ENCODE results near the gene KCNA5. TPM values are rescaled to one million over a fixed set of nuclear protein-coding genes. Genes with fewer than 3 reads are reported as not detected.

KCNA5 gene
- total RNA-seq, 1 donor: not detected

DNA sequence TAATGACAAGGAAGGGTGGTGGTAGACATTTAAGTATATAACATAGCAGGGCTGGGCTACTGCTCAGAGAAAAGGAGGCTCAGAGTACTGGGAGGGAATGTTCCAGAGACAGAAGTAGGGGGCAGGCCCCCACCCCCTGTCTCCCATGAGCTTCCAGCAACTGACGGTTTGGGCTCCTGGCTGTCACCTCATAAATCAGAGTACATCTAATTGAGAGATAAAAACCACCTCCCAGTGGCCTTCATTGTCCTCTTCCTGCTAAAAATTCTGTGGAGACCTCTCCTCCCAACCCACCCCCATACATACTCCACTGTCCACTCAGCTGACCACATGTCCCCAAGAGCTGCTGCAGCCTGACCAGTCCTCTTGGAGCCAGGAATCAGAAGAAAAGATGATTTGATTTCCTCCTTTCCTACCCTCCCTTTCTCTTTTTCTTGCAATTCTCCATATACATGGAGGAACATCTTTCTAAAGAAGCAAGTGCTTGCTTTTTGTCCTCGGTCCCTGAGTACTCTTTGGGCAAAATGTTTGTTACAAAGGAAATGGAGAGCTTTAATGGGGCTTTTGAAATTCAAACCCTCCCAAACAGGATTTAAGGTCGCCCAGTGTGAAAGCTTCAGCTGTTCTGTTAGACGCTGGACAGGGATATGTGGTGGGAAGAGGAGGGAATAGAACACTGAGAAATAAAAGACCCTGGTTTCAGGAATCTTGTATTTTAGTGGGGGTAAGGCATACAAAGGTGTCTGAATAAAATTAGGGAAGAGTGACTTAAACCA is 16.4 kb upstream of the KCNA5 start:
- TF ChIP-seq, protein P1, sequence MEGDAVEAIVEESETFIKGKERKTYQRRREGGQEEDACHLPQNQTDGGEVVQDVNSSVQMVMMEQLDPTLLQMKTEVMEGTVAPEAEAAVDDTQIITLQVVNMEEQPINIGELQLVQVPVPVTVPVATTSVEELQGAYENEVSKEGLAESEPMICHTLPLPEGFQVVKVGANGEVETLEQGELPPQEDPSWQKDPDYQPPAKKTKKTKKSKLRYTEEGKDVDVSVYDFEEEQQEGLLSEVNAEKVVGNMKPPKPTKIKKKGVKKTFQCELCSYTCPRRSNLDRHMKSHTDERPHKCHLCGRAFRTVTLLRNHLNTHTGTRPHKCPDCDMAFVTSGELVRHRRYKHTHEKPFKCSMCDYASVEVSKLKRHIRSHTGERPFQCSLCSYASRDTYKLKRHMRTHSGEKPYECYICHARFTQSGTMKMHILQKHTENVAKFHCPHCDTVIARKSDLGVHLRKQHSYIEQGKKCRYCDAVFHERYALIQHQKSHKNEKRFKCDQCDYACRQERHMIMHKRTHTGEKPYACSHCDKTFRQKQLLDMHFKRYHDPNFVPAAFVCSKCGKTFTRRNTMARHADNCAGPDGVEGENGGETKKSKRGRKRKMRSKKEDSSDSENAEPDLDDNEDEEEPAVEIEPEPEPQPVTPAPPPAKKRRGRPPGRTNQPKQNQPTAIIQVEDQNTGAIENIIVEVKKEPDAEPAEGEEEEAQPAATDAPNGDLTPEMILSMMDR (IDR thresholded peaks at IDR 0.05; ENCODE audit: extremely low read depth, low read depth, low read length): no peak
- Histone ChIP-seq H3K4me2 (ENCODE audit: insufficient read depth, low read length) (no peak overlapping the region), H3K27ac (ENCODE audit: low read depth, low read length) (no peak overlapping the region), H3K9me3 (ENCODE audit: low read depth, low read length) (no peaks in the 10 kb centered on the region), H2AFZ (ENCODE audit: low read length) (no peak overlapping the region), H3K36me3 (ENCODE audit: insufficient read depth, low read length) (no peaks in the 10 kb centered on the region), H3K4me3 (ENCODE audit: insufficient read depth, low read length) (no peak overlapping the region), H4K20me1 (ENCODE audit: insufficient read depth, low read length) (no peaks in the 10 kb centered on the region), H3K4me1 (ENCODE audit: insufficient read depth, low read length) (no peaks in the 10 kb centered on the region), H3K27me3 (ENCODE audit: insufficient read depth, low read length) (no peaks in the 10 kb centered on the region), H3K79me2 (ENCODE audit: insufficient read depth, low read length) (no peaks in the 10 kb centered on the region)
- DNase-seq (ENCODE audit: insufficient read length, low spot score, missing footprints): no peak

DNA sequence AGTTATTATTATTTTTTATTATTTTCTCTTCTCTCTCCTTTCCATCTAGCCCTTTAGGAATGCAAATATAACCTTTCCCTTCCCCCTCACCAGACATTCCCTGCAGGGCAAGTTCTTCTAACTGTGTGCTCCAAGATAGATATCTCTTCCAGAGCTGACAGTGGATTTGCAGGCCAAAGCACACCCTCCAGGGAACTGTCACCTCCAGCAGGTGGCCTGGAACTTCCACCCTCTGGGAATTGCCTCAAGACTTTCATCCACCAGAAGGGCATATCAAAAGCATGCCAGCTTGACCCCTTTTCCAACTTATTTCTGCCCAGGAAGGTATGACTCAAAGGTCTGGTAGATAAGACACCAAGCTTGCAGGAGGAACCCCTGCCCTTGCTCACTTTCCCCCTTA is 13.6 kb upstream of the KCNA5 start:
- no peaks in the 10 kb centered on the region for H3K27me3 ChIP-seq (ENCODE audit: insufficient read depth, low read length)
- TF ChIP-seq, protein P1 (IDR thresholded peaks at IDR 0.05; ENCODE audit: extremely low read depth, low read depth, low read length): no peak
- H4K20me1 ChIP-seq (ENCODE audit: insufficient read depth, low read length): no peaks in the 10 kb centered on the region
- no peaks in the 10 kb centered on the region for H3K9me3 ChIP-seq (ENCODE audit: low read depth, low read length)
- no peak for DNase-seq (ENCODE audit: insufficient read length, low spot score, missing footprints)
- H2AFZ ChIP-seq (ENCODE audit: low read length): no peak overlapping the region
- no peak overlapping the region for H3K27ac ChIP-seq (ENCODE audit: low read depth, low read length)
- no peak overlapping the region for H3K4me2 ChIP-seq (ENCODE audit: insufficient read depth, low read length)
- no peaks in the 10 kb centered on the region for H3K36me3 ChIP-seq (ENCODE audit: insufficient read depth, low read length)
- H3K4me1 ChIP-seq (ENCODE audit: insufficient read depth, low read length): no peaks in the 10 kb centered on the region
- no peaks in the 10 kb centered on the region for H3K79me2 ChIP-seq (ENCODE audit: insufficient read depth, low read length)
- no peak overlapping the region for H3K4me3 ChIP-seq (ENCODE audit: insufficient read depth, low read length)

DNA sequence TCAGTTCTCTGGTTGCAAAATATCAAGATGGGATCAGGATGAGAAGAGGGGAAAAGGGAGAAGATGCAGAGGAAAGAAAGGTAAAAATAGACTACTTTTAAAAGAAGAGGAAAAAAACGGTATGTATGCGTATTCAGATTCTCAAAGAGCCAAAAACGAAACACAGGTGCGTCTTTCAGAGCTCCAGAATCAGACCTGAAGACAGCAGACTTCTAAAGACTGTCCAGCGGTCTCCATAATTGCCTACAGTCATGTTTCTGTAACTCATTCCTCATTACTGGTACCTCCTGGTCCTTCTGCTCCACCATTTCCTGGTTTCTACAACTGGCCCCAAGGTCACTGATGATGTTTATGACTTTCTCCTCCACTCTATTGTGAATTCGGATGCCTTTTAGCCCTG is 12.4 kb upstream of the KCNA5 start:
- H4K20me1 ChIP-seq (ENCODE audit: insufficient read depth, low read length): no peaks in the 10 kb centered on the region
- H3K27me3 ChIP-seq (ENCODE audit: insufficient read depth, low read length): no peaks in the 10 kb centered on the region
- no peak for DNase-seq (ENCODE audit: insufficient read length, low spot score, missing footprints)
- H2AFZ ChIP-seq (ENCODE audit: low read length): no peak overlapping the region
- no peaks in the 10 kb centered on the region for H3K36me3 ChIP-seq (ENCODE audit: insufficient read depth, low read length)
- H3K9me3 ChIP-seq (ENCODE audit: low read depth, low read length): no peaks in the 10 kb centered on the region
- TF ChIP-seq, protein P1 (IDR thresholded peaks at IDR 0.05; ENCODE audit: extremely low read depth, low read depth, low read length): no peak
- H3K27ac ChIP-seq (ENCODE audit: low read depth, low read length): no peak overlapping the region
- H3K4me2 ChIP-seq (ENCODE audit: insufficient read depth, low read length): no peak overlapping the region
- no peak overlapping the region for H3K4me3 ChIP-seq (ENCODE audit: insufficient read depth, low read length)
- H3K4me1 ChIP-seq (ENCODE audit: insufficient read depth, low read length): no peaks in the 10 kb centered on the region
- H3K79me2 ChIP-seq (ENCODE audit: insufficient read depth, low read length): no peaks in the 10 kb centered on the region

DNA sequence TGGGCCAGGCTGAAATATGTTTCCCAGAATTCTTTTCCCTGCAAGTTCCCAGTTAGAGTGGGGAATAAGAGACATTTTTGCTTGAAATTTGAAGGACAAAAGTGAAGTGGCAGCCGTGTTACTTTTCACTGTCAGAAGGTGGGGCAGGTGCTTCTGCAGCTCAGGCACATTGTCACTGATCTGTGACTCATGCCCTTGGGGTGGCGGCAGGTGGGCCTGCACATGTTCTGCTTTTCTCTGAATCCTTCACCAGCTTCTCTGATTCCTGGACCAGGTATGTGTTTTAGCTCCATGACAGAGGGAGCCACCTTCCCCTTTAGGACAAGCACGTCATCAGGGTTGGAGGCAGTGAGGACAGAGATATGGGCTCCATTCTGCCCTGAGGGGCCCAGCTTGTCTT is 11.7 kb upstream of the KCNA5 start:
- DNase-seq (ENCODE audit: insufficient read length, low spot score, missing footprints): no peak
- no peaks in the 10 kb centered on the region for H3K27me3 ChIP-seq (ENCODE audit: insufficient read depth, low read length)
- TF ChIP-seq, protein P1 (IDR thresholded peaks at IDR 0.05; ENCODE audit: extremely low read depth, low read depth, low read length): no peak
- no peaks in the 10 kb centered on the region for H3K79me2 ChIP-seq (ENCODE audit: insufficient read depth, low read length)
- no peaks in the 10 kb centered on the region for H3K9me3 ChIP-seq (ENCODE audit: low read depth, low read length)
- no peaks in the 10 kb centered on the region for H3K36me3 ChIP-seq (ENCODE audit: insufficient read depth, low read length)
- H3K4me2 ChIP-seq (ENCODE audit: insufficient read depth, low read length): no peak overlapping the region
- H3K4me1 ChIP-seq (ENCODE audit: insufficient read depth, low read length): no peaks in the 10 kb centered on the region
- H3K4me3 ChIP-seq (ENCODE audit: insufficient read depth, low read length): no peak overlapping the region
- H3K27ac ChIP-seq (ENCODE audit: low read depth, low read length): no peak overlapping the region
- no peaks in the 10 kb centered on the region for H4K20me1 ChIP-seq (ENCODE audit: insufficient read depth, low read length)
- H2AFZ ChIP-seq (ENCODE audit: low read length): no peak overlapping the region
